ENCODE results near the gene CECR2.
"Not testable (repeated sequence)": the region's sequence is repeated elsewhere in the genome, so short reads cannot be mapped to it uniquely, and the experiment has no call there.

DNA sequence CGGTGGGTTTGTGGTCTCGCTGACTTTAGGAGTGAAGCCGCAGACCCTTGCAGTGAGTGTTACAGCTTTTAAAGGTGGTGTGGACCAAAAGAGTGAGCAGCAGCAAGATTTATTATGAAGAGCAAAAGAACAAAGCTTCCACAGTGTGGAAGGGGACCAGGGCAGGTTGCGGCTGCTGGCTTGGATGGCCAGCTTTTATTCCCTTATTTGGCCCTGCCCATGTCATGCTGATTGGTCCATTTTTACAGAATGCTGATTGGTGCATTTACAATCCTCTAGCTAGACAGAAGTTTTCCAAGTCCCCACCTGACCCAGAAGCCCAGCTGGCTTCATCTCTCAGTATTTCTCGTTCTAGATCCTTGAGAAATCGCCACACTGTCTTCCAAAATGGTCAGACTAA lies 58.3 kb downstream of the CECR2 start:
- not testable (repeated sequence) for TF ChIP-seq EP300 (IDR thresholded peaks at IDR 0.05)
- TF ChIP-seq, protein P1, sequence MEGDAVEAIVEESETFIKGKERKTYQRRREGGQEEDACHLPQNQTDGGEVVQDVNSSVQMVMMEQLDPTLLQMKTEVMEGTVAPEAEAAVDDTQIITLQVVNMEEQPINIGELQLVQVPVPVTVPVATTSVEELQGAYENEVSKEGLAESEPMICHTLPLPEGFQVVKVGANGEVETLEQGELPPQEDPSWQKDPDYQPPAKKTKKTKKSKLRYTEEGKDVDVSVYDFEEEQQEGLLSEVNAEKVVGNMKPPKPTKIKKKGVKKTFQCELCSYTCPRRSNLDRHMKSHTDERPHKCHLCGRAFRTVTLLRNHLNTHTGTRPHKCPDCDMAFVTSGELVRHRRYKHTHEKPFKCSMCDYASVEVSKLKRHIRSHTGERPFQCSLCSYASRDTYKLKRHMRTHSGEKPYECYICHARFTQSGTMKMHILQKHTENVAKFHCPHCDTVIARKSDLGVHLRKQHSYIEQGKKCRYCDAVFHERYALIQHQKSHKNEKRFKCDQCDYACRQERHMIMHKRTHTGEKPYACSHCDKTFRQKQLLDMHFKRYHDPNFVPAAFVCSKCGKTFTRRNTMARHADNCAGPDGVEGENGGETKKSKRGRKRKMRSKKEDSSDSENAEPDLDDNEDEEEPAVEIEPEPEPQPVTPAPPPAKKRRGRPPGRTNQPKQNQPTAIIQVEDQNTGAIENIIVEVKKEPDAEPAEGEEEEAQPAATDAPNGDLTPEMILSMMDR (IDR thresholded peaks at IDR 0.05): not testable (repeated sequence)
